Amygdala (tissue), 56 donors: ENCODE results near the gene SST.
A peak's percentile ranks its signal among the peaks of the same experiment; 100 is the strongest.

ENCODE experiments used
- DNase-seq, 56 donors: peaks; one replicate each; lab custom pipeline; 2025; lab: John Stamatoyannopoulos, UW

The SST gene

DNA sequence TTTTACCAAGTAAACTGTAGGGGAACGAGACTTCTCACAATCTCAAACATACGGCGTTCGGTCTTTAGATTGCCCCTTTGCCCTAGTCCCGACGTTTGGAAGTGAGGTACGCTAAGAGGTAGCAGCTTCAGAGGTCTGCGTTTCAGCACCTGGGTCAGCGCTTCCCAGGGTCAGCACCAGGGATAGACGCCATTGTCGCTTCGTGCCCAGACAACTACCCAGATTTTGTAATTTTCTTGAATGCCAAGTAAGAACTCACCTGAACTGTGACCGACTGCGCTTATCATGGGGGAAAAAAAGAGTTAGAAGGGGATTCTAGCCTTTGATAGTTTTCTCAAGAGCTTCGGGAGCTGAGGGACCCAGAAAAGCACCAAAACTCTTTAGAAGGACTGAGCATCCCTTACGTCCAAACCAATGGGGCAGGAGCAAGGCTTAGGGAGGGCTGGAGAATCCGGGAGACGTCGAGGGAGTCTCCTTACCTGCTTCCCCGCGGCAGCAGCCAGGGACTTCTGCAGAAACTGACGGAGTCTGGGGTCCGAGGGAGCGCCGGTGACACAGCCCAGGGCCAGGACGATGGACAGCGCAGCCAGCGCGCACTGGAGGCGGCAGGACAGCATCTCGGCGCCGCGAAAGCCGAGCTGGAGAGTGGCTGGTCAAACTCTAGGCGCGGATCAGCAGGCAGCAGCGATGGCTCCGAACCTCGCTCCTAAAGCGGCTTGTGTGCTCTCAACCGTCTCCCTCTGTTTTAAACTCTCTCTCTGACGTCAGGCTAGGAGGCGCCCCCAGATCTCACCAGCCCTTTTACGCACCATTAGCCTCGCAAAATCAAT lies at the start of gene SST:
TSS of gene SST (minus strand) at position 720 of the 830 bp plus-strand sequence. CDS start at position 617, 103 bp downstream.
- DNase-seq, result peak in 2 of 56 donors; percentile 2 to 9

GRCh38 chr3:187719628-187720336 lies 49.6 kb upstream of the SST start:
- DNase-seq, result peak in 45 of 56 donors; percentile 13 to 84 (median 44)

DNA sequence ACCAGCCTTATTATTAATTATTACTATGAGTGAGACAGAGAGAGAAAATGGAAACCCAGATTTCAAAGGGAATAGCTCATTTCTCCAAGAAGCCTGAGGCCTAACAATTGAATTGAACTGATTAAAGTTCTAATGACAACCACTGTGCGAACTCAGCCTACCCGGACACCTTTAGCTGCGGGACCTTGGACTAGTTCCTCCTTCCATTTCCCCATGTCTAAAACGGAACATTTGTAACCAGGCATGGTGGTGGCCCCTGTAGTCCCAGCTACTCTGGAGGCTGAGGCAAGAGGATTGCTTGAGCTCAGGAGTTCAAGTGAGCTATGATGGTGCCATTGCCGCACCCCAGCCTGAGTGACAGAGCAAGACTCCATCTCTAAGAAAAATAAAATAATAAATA lies 48.6 kb upstream of the SST start:
- no peak for DNase-seq

DNA sequence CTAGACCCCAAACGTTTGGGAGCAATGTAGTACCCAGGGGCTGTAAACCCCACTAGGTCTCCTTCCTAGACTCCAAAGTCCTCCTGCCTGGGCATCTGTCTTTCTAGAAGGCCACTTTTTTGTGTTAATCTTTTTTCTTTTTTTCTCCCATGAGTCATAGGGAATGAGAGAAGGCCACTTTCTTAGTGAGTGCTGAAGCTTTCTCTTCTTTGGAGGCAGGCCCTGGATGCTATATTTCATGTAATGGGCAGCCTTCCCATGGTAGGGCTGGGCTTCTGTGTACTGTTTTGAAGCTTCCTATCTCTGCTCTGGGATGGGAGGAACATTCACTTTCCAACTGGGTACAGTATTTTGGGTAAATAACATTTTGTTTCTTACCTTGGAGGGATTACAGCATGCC lies 47.4 kb upstream of the SST start:
- DNase-seq, result no peak

GRCh38 chr3:187714404-187714979 lies 44.3 kb upstream of the SST start:
- DNase-seq, result peak in 49 of 56 donors; percentile 4 to 89 (median 41)

DNA sequence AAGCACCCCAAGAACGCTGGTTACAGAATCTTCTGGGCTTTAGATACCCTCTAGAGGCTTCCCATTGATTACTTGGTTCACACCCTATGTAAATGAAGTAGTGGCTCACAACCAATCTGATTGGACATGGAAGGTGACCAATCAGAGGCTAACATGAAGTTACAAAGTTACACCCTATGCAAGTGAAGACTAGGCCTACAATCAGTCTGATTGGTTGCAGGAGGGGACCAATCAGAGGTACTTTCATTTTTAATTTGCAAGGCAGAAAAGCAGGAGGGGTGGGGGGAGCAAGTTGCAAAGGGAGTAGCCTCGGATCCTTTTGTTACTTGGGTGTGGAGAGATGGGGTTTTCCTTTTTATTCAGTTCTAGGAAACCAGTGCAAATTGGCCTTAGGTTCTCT lies 43.3 kb upstream of the SST start:
- no peak for DNase-seq

- DNase-seq, result no peak
These were observed 39.0 kb upstream of the SST start for GRCh38 chr3:187709155-187709554.

GRCh38 chr3:187708696-187709095 lies 38.5 kb upstream of the SST start:
- DNase-seq, result no peak

DNA sequence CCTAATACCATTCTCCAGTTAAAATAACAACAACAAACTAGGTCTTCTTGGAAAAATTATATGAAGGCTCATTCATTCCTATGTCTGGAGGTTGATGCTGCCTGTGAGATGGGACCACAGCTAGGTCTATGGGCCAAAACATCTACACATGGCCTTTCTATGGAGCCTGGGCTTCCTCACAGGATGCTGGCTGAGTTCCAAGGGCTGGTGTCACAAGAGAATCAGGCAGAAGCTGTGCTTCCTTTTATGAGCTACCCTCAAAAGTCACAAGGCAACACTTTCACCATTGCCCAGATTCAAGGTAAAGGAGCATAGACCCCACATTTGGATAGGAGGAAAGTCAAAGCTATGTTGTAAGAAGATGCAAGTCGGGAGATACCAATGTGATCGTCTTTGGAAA lies 36.8 kb upstream of the SST start:
- DNase-seq, result peak in 3 of 56 donors; percentile 6 to 25 (median 6)

DNA sequence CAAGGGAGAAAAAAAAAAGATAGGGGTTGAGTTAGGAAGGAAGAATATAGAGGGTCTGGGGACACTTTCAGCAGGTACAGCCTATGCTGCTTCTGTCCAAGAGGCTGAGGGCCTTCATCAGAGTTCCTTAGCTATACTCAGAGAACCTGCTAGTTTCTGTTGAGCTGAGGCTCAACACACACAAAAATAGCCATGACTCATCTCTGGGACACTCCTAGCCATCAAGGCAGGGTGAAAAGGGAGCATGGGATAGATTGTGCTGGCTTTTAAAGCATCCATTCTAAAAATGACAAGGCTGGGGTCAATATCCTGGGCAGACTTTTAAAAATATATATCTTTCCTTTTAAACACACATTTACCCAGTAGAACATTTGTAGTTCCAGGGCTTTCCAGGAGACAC lies 35.0 kb upstream of the SST start:
- DNase-seq, result no peak

DNA sequence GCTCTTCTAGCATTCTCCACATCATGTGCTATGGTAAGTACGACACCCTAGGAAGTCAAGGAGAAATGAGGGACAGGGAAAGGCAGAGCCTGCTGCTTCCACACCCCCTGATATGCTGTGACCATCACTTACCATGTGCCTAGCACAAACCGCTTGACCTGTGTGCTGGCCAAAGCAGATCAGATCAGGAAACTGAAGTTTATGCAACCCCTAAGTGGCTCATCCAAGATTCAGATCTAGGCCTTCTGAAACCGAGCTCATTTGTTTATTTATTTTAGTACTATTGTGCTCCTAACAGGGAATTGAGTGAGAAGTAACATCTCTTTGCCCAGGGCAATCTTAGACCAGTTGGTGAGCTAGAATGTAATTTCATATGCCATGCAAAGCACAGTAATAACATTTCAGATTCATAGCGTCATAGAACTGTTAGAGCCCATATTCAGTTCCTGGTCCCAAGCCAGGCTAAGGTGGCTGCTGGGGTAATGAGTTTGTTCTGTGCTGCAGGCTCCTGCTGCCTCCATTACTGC lies 32.4 kb upstream of the SST start, which contains the start of gene RTP2:
TSS of gene RTP2 (minus strand) at position 51 of the 527 bp plus-strand sequence. CDS start 429 bp downstream, outside the sequence.
- no peak for DNase-seq

GRCh38 chr3:187700249-187700648 lies 30.1 kb upstream of the SST start:
- no peak for DNase-seq

DNA sequence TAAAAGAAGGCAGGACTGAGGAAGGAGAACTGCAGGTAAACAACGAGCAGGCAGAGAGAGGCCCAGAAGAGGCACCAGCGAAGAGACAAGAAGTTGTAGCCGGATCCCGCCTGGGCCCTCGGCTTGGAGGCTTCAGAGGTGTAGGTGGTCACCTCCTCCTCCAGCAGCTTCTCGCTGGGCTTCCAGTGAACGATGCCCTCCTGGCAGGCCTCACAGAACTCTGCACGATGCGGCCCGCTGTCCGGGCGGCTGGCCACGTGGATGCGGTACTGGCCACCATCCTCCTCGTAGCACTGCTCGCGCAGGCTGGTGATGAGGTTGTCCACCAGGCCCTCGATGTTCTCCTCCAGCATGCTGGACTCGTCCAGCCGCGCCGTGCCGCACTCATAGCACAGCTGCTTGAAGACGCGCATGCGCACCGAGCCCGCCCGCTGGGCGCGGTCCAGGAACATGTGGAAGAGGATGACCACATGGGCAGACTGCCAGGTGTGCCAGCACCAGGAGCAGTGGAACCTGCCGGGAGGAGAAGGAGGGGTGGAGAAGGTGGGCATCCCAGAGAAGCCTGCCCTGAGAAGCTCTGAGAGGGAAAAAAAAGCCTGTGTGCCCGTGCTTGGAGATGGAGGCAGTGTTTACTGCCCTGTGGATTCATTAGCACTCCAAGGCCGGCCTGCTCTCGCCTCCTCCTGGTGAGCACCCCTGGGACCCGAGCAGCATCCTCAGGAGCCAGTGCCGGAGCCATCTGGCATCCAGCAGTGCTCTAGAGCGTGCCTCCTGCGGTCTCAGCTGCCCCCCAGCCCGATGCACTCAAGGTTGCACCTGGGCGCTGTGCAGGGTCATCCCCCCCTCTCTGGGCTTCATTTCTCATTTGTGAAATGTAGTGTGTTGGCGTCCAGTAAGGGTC lies 28.6 kb upstream of the SST start:
- DNase-seq, result no peak

GRCh38 chr3:187696021-187696420 lies 25.8 kb upstream of the SST start:
- DNase-seq, result no peak

DNA sequence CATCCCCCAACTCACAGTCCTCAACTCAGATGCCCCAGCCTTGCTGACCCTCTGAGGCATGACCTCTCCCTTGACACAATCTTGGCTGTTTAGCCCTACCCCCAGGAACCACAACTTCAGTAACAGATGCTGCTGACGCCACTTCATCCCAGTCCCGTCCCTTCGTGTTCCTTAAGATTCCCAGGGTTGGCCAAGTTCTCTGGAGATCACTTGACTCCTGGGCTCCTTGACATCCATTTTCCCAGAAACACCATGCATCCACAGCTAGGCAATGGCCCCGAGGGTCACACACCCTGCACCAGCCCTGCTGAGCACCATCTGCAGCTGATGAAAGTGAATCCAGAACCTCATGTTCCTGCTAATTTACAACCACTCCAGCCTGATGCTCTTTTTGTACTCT lies 25.3 kb upstream of the SST start:
- no peak for DNase-seq

DNA sequence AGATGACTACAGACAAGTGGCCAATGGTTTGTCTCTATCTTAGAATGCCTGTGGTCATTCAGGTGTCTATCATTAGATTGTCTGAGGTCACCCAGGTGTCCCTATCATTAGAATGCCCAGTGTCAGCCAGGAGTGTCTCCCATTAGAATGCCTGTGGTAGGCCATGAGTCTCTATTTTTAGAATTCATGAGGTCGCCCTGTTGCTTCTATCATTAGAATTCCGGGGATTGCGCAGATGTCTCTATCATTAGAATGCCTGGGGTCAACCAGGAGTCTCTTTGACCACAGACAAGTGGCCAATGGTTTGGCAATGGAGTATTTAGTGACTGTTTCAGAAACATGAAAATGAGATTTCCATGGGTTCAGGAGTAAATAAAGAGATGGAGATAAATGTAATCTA lies 24.6 kb upstream of the SST start:
- no peak for DNase-seq

DNA sequence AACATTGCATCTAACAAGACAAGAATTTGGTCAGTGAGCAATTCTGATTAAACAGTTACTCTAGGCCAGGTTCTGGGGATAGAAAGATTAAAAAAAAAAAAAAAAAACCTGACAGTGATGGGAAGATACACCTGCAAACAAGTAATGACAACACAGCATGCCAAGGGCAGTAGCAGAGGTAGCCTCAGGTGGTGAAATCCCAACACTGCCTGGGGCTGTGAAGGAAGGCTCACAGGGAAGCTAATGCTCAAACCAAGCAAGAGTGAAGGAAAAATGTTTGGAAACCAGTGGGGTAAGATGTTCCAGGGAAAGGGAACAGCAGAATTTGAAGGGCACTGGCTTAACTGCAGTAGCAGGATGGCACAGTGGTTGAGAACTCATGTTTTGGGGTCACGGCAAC lies 23.2 kb upstream of the SST start:
- no peak for DNase-seq

DNA sequence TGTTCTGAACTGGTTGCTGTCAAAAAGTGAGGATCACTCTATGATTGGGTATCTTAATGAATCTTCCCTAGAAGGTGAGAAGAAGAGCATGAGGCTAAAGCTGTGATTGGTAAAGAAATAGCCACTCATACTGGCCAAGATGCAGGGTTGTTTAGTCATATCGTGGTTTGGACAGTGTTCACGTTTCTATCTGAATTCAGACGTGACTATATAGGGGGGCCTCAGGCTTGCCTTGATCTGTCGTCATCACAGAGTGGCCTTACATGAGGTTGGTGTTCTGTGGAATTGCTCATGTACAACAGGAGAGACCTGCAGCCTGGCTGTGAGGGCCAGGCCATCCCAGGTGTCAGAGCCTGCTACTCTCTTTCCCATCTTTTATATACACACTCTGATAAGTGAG lies 19.8 kb upstream of the SST start:
- DNase-seq, result no peak

DNA sequence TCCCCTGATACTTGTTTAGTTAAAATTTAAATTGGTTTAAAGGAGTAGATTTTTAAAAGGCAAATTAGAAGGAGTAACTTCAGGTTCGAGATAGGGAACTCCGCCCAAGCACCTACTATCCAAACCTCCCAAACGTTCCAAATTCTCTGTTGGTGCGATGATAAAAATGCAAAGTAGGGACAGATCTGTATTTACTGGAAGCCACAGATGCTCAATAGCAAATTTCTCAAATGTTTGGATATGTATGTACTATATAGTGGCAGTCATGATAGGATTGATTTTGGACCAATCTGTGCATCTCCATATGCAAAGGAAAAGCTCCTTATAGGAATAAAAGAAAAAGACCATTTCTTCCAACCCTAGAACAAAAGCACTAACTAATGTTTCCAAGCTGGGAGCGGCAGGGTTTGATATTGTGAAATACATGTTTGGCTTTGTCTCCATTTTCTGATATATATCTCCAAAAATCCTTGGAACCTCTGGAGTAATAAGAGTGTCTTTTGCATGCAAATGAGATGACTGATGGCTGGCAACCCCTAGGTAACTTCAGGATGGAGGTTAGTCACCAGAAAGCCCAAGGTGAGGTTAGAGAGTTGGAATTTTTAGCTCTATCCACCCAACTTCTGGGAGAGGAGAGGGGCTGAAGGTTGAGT lies 16.6 kb upstream of the SST start:
- DNase-seq, result no peak

DNA sequence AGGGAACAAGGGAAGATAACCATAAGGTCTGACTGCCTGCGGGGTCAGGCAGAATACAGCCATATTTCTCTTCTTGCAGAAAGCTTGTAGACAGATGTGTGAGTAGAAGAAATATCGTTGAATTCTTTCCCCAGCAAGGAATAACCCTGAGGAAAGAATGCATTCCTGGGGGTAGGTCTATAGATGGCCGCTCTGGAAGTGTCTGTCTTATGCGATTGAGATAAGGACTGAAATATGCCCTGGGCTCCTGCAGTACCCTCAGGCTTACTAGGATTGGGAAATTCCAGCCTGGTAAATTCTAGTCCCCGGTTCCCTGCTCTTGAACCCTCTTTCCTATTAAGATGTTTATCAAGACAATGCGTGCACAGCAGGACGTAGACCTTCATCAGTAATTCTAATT lies 15.8 kb upstream of the SST start:
- no peak for DNase-seq
